Cardiac septum (tissue), 1 donor: ENCODE measurements around the gene MUC3A. TPM values are rescaled to one million over a fixed set of nuclear protein-coding genes. Genes with fewer than 3 reads are reported as not detected.
"Not testable (repeated sequence)": the region's sequence is repeated elsewhere in the genome, so short reads cannot be mapped to it uniquely, and the experiment has no call there.

Experiments
- DNase-seq: peaks from one replicate; pipeline ENCODE4 v3.0.0-alpha.2; 2020; ENCODE audit warnings: low spot score
- intact Hi-C: fragments of 100-400 bp; cut with DNase I; formaldehyde crosslinking; loops from one replicate; pipeline ENCODE4 v1.14.0; 2022
- total RNA-seq: library from RNA; stranded (reverse); fragmentation: NEBNext Ultra II Directional; extraction: Animal tissue kit (Norgen Biotek cat#: 25700); gene quantifications from one replicate; pipeline ENCODE4 v1.2.1, GENCODE V29; 2021
- donor health status: DM: no; HTN: no; CAD: no.

MUC3A gene
- total RNA-seq, 1 donor from 2014 or later, result 0.86 TPM

GRCh38 chr7:101000025-101000424 lies 50.7 kb downstream of the MUC3A start:
- intact Hi-C loops, result not testable (repeated sequence)

GRCh38 chr7:101002333-101002732 lies 53.0 kb downstream of the MUC3A start:
- DNase-seq, result peak; percentile 71
- intact Hi-C loops, result not testable (repeated sequence)

More at GRCh38 chr7:101000025-101000424, 50.7 kb downstream of the MUC3A start:
- DNase-seq, result peak; percentile 82

- intact Hi-C loops, DNase-seq: not testable (repeated sequence)
Observed at GRCh38 chr7:101007361-101007760, 58.0 kb downstream of the MUC3A start.

GRCh38 chr7:101009629-101010028 lies 60.3 kb downstream of the MUC3A start:
- intact Hi-C loops, result no loop called here
- peak; percentile 15 for DNase-seq

GRCh38 chr7:101012931-101013330 lies 63.6 kb downstream of the MUC3A start:
- peak; percentile 53 for DNase-seq
- intact Hi-C loops, result no loop called here

GRCh38 chr7:101015626-101016025 lies 66.3 kb downstream of the MUC3A start:
- DNase-seq, result peak; percentile 63

GRCh38 chr7:101017064-101017777 lies 67.9 kb downstream of the MUC3A start:
- intact Hi-C loops, result no loop called here

More at GRCh38 chr7:101015626-101016025, 66.3 kb downstream of the MUC3A start:
- intact Hi-C loops, result no loop called here

More at GRCh38 chr7:101017064-101017777, 67.9 kb downstream of the MUC3A start:
- DNase-seq, result peak; percentile 79

Other genes with a start within 250 kb of the MUC3A start
- 25.1 TPM for gene POP7, start 243.4 kb upstream of the MUC3A start, total RNA-seq
- not detected for gene EPO, start 229.1 kb upstream of the MUC3A start, total RNA-seq
- gene ZAN, start 215.9 kb upstream of the MUC3A start, total RNA-seq, result not detected
- gene EPHB4, start 122.0 kb upstream of the MUC3A start, total RNA-seq, result 23.9 TPM
- 6.9 TPM for gene SLC12A9, start 96.8 kb upstream of the MUC3A start, total RNA-seq
- 24.4 TPM for gene TRIP6, start 82.1 kb upstream of the MUC3A start, total RNA-seq
- gene SRRT, start 74.4 kb upstream of the MUC3A start, total RNA-seq, result 62.9 TPM
- 2.1 TPM for gene UFSP1, start 59.8 kb upstream of the MUC3A start, total RNA-seq
- 2.1 TPM for gene ACHE, start 53.6 kb upstream of the MUC3A start, total RNA-seq
- gene MUC12, start 20.0 kb downstream of the MUC3A start, total RNA-seq, result 0.19 TPM
- not detected for gene MUC17, start 70.5 kb downstream of the MUC3A start, total RNA-seq
- gene TRIM56, start 135.9 kb downstream of the MUC3A start, total RNA-seq, result 16.6 TPM
- 27.2 TPM for gene SERPINE1, start 177.6 kb downstream of the MUC3A start, total RNA-seq
- gene AP1S1, start 204.9 kb downstream of the MUC3A start, total RNA-seq, result 12.1 TPM
- gene VGF, start 216.0 kb downstream of the MUC3A start, total RNA-seq, result 0.08 TPM
- gene NAT16, start 230.8 kb downstream of the MUC3A start, total RNA-seq, result not detected